GM18870 (cell line): ENCODE measurements around the gene CDH23.

Experiments
- ATAC-seq: cut with Tn5 transposase; IDR thresholded peaks from one replicate; pipeline ENCODE4 v1.9.1; 2021; ENCODE audit warnings: moderate library complexity; ENCODE audit not compliant: unreplicated experiment

Gene CDH23

GRCh38 chr10:71671994-71672946 is 275.6 kb downstream of the CDH23 start:
- no peak for ATAC-seq

GRCh38 chr10:71675295-71675970 is 278.7 kb downstream of the CDH23 start:
- ATAC-seq = no peak

GRCh38 chr10:71677261-71677660 is 280.5 kb downstream of the CDH23 start:
- ATAC-seq = no peak

DNA sequence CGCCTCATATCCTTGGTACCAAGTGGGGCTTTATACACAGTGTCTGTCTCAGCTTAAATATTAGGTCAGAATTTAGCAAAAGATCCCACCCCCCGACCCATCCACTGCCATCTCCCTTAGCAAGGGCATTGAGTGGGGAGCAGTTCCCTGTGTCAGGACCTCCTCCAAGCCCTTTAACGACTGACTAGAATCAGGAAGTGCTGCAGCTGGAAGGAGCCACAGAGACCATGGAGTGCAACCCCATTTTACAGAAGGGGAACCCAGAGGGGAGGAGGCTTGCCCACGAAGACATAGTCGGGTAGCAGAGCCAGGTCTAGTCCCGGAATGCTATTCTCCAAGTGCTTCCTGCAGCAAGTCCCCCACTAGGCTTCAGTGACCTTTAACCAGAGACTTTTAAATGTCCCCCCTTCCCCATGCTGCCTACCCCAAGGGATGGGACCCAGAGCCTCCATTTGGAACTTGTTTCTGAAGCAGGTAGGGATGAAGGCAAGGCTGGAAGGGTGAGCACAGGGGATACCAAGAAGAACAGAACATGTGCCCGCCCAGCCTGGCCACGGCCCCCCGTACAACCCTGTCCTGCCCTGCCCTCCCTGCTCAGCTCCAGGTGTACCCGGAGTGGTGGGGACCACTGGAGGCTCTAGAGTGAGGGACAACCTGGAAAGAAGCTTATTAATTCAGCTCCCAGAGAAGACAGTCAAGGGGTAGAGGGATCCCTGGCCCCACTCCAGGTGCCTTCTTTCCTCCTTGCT is 281.5 kb downstream of the CDH23 start:
- ATAC-seq = no peak

DNA sequence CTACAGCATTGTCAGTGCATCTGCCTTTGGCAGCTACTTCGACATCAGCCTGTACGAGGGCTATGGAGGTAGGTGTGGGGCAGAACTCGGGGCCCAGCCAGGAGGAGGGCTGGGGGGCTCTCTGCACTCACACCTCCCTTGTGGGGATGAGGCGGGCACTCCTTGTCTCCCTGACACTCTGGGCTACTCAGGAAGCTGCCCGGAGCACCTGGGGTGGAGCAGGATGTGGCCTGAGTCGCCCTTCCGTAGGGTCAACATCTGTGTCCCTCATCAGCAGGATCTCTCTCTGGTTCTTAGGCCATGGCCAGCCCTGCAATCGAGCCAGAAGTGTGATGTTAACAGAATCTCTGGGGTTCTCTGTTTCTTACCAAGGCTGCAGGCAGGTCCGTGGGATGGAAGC is 282.7 kb downstream of the CDH23 start:
- ATAC-seq = no peak

- no peak for ATAC-seq
These were observed 285.3 kb downstream of the CDH23 start for GRCh38 chr10:71681977-71682376.

GRCh38 chr10:71683301-71683700 is 286.6 kb downstream of the CDH23 start:
- no peak for ATAC-seq

- ATAC-seq = no peak
These were observed 287.8 kb downstream of the CDH23 start for GRCh38 chr10:71684356-71685173.

- no peak for ATAC-seq
These were observed 289.0 kb downstream of the CDH23 start for GRCh38 chr10:71685554-71686232.

GRCh38 chr10:71687077-71687476 is 290.4 kb downstream of the CDH23 start:
- no peak for ATAC-seq

GRCh38 chr10:71687480-71687879 is 290.8 kb downstream of the CDH23 start:
- ATAC-seq = no peak

DNA sequence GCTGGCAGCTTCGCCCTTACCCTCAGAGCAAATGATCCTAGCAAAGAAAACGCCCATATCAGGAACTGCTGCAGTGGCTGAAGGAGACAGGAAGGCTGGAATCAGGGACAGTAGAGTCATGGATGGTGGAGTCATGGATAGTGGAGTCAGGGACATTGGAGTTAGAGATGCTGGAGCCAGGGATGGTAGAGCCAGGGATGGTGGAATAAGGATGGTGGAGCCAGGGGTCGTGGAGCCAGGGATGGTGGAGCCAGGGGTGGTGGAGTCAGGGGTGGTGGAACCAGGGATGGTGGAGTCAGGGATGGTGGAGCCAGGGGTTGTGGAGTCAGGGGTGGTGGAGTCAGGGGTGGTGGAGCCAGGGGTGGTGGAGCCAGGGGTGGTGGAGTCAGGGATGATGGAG is 291.5 kb downstream of the CDH23 start:
- ATAC-seq = no peak

- ATAC-seq = no peak
These were observed 293.5 kb downstream of the CDH23 start for GRCh38 chr10:71690094-71690720.

- ATAC-seq = no peak
These were observed 294.7 kb downstream of the CDH23 start for GRCh38 chr10:71691405-71691804.

- ATAC-seq = no peak
These were observed 296.0 kb downstream of the CDH23 start for GRCh38 chr10:71692598-71693306.

GRCh38 chr10:71693377-71693776 is 296.7 kb downstream of the CDH23 start:
- no peak for ATAC-seq

DNA sequence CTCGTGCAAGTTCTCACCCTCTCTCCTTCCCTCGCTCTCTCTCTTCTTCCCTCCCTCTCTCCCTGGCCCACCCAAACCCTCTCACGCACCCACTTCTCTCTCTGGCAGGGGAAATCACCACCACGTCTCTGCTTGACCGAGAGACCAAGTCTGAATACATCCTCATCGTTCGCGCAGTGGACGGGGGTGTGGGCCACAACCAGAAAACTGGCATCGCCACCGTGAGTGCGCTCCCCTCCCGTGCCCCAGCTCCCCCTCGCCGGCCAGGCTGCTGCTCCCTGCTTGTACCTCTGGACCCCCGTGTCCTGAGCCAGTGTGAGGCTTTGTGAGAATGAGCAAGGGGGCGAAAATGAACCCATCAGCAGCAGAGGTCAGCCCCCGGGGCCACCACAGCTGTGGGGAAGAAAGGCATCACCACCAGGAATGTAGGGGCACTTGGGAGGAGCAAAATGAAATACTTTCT is 297.4 kb downstream of the CDH23 start:
- ATAC-seq = no peak

GRCh38 chr10:71694567-71694968 is 297.8 kb downstream of the CDH23 start:
- peak; percentile 75 for ATAC-seq
